GM18505 (cell line): Measurements from ENCODE around the gene RBM19.

ENCODE experiments used
- ATAC-seq: cut with Tn5 transposase; IDR thresholded peaks from one replicate; pipeline ENCODE4 v1.9.1; 2021; ENCODE audit not compliant: unreplicated experiment
- POLR2A ChIP-seq: IDR thresholded peaks from 4 replicates; pipeline ENCODE4 v1.6.1; 2011; ENCODE audit warnings: borderline replicate concordance; ENCODE audit not compliant: insufficient read depth, insufficient read length; ENCODE audit errors: extremely low read depth

The RBM19 gene

GRCh38 chr12:113938471-113938870 is 27.7 kb downstream of the RBM19 start:
- no peak for ATAC-seq
- TF ChIP-seq POLR2A, result no peak

GRCh38 chr12:113936460-113936859 is 29.7 kb downstream of the RBM19 start:
- ATAC-seq, result no peak
- TF ChIP-seq POLR2A, result no peak

GRCh38 chr12:113935459-113935858 is 30.7 kb downstream of the RBM19 start:
- no peak for ATAC-seq
- TF ChIP-seq POLR2A, result no peak

- no peak for TF ChIP-seq POLR2A
- ATAC-seq, result no peak
These were observed 31.2 kb downstream of the RBM19 start for GRCh38 chr12:113934946-113935345.

GRCh38 chr12:113934060-113934814 is 31.9 kb downstream of the RBM19 start:
- no peak for TF ChIP-seq POLR2A
- no peak for ATAC-seq

- no peak for TF ChIP-seq POLR2A
These were observed 32.8 kb downstream of the RBM19 start for GRCh38 chr12:113933201-113933786.

GRCh38 chr12:113932381-113933196 is 33.5 kb downstream of the RBM19 start:
- no peak for ATAC-seq
- no peak for TF ChIP-seq POLR2A

More at GRCh38 chr12:113933201-113933786, 32.8 kb downstream of the RBM19 start:
- no peak for ATAC-seq

- ATAC-seq, result no peak
These were observed 34.6 kb downstream of the RBM19 start for GRCh38 chr12:113931517-113931916.

GRCh38 chr12:113930249-113930648 is 35.9 kb downstream of the RBM19 start:
- no peak for ATAC-seq
- no peak for TF ChIP-seq POLR2A

More at GRCh38 chr12:113931517-113931916, 34.6 kb downstream of the RBM19 start:
- TF ChIP-seq POLR2A, result no peak

- no peak for TF ChIP-seq POLR2A
- no peak for ATAC-seq
These were observed 36.7 kb downstream of the RBM19 start for GRCh38 chr12:113929312-113929989.

GRCh38 chr12:113926788-113927187 is 39.3 kb downstream of the RBM19 start:
- TF ChIP-seq POLR2A, result no peak
- no peak for ATAC-seq

- TF ChIP-seq POLR2A, result no peak
These were observed 41.8 kb downstream of the RBM19 start for GRCh38 chr12:113924341-113924740.

GRCh38 chr12:113923251-113923650 is 42.9 kb downstream of the RBM19 start:
- ATAC-seq, result no peak
- no peak for TF ChIP-seq POLR2A

More at GRCh38 chr12:113924341-113924740, 41.8 kb downstream of the RBM19 start:
- ATAC-seq, result no peak
